Activated CD4-positive, alpha-beta T cell treated with anti-CD3 and anti-CD28 coated beads, Interleukin-2, amount 50 U/mL, for 4 hours (primary cell): ENCODE measurements around the gene SYT13.

Experiments used
- DNase-seq, 2 experiments: peaks; one replicate each; pipeline ENCODE4 v3.0.0-alpha.2; 2020

Gene SYT13

GRCh38 chr11:45305874-45306623, 19.9 kb upstream of the SYT13 start:
- DNase-seq = no peak

- no peak for DNase-seq
Observed at GRCh38 chr11:45304992-45305335, 18.8 kb upstream of the SYT13 start.

- DNase-seq = no peak
Observed at GRCh38 chr11:45304111-45304991, 18.2 kb upstream of the SYT13 start.

GRCh38 chr11:45303316-45303715, 17.2 kb upstream of the SYT13 start:
- DNase-seq = no peak

- no peak for DNase-seq
Observed at GRCh38 chr11:45301537-45302246, 15.6 kb upstream of the SYT13 start.

- no peak for DNase-seq
Observed at GRCh38 chr11:45300715-45301114, 14.6 kb upstream of the SYT13 start.

GRCh38 chr11:45298718-45299117, 12.6 kb upstream of the SYT13 start:
- no peak for DNase-seq

GRCh38 chr11:45296075-45296474, 9.9 kb upstream of the SYT13 start:
- no peak for DNase-seq

- DNase-seq = no peak
Observed at GRCh38 chr11:45294499-45294898, 8.4 kb upstream of the SYT13 start.

- peak; percentile 54 to 55 for DNase-seq
Observed at GRCh38 chr11:45293566-45294192, 7.5 kb upstream of the SYT13 start.

GRCh38 chr11:45290586-45290985, 4.4 kb upstream of the SYT13 start:
- DNase-seq = no peak

- no peak for DNase-seq
Observed at GRCh38 chr11:45289369-45289768, 3.2 kb upstream of the SYT13 start.

- DNase-seq = no peak
Observed at GRCh38 chr11:45288339-45288738, 2.2 kb upstream of the SYT13 start.

GRCh38 chr11:45287316-45287903, 1.3 kb upstream of the SYT13 start:
- DNase-seq = no peak

- no peak for DNase-seq
Observed at GRCh38 chr11:45285250-45285828, 802 bp downstream of the SYT13 start.

GRCh38 chr11:45282081-45282480, 4.1 kb downstream of the SYT13 start:
- no peak for DNase-seq

GRCh38 chr11:45280449-45280848, 5.7 kb downstream of the SYT13 start:
- DNase-seq = no peak

- DNase-seq = no peak
Observed at GRCh38 chr11:45279645-45280044, 6.5 kb downstream of the SYT13 start.

GRCh38 chr11:45278714-45279113, 7.4 kb downstream of the SYT13 start:
- no peak for DNase-seq

GRCh38 chr11:45275828-45276227, 10.3 kb downstream of the SYT13 start:
- no peak for DNase-seq

- no peak for DNase-seq
Observed at GRCh38 chr11:45274206-45274605, 11.9 kb downstream of the SYT13 start.

- no peak for DNase-seq
Observed at GRCh38 chr11:45273509-45273908, 12.6 kb downstream of the SYT13 start.
